Measurements from ENCODE around the gene KIF17.

- TF ChIP-seq CTCF (IDR thresholded peaks at IDR 0.05): no peak
- no peak for TF ChIP-seq EP300 (IDR thresholded peaks at IDR 0.05)
These were observed 96.8 kb downstream of the KIF17 start for GRCh38 chr1:20621012-20621411.
